HepG2 (cell line): ENCODE results near the gene RIPOR3. TPM values are rescaled to one million over a fixed set of nuclear protein-coding genes. Genes with fewer than 3 reads are reported as not detected.

ENCODE experiments used
- DNMT1 ChIP-seq: sonication (generic); formaldehyde crosslinking; IDR thresholded peaks from 2 replicates; pipeline ENCODE4 v1.5.1; 2020; ENCODE audit warnings: mild to moderate bottlenecking, missing genetic modification reagents
- EP300 ChIP-seq, 3 experiments: sonication (generic) in 1 of 3; formaldehyde crosslinking in 1 of 3; IDR thresholded peaks; 2 replicates each; pipeline versions ENCODE4 v1.5.1 to v1.6.1; 2011 to 2020; ENCODE audit warnings: low read depth in 2 of 3, low read length in 2 of 3, borderline replicate concordance in 1 of 3, improper control_type of control experiment in 1 of 3, mild to moderate bottlenecking in 1 of 3, missing genetic modification reagents in 1 of 3, moderate library complexity in 1 of 3
- SIN3A ChIP-seq: IDR thresholded peaks from 2 replicates; pipeline ENCODE4 v1.6.1; 2011; ENCODE audit warnings: low read depth, mild to moderate bottlenecking, control low read depth, low read length, borderline replicate concordance
- SOX6 ChIP-seq, 2 experiments: fragments of 450-650 bp in 1 of 2; sonication (generic) in 1 of 2; formaldehyde crosslinking in 1 of 2; IDR thresholded peaks; 2 replicates each; pipeline versions ENCODE4 v1.4.0 to v1.6.1; 2017 to 2020; ENCODE audit warnings: antibody characterized with exemption in 1 of 2, mild to moderate bottlenecking in 1 of 2, missing genetic modification reagents in 1 of 2
- TCF7 ChIP-seq: sonication (generic); IDR thresholded peaks from 2 replicates; pipeline ENCODE4 v1.6.1; 2016; ENCODE audit warnings: antibody characterized with exemption, low read depth
- ZFX ChIP-seq: sonication (generic); formaldehyde crosslinking; IDR thresholded peaks from 2 replicates; pipeline ENCODE4 v1.4.0; 2020; ENCODE audit warnings: mild to moderate bottlenecking, low read depth, missing genetic modification reagents, moderate library complexity
- ZNF121 ChIP-seq: sonication (generic); formaldehyde crosslinking; IDR thresholded peaks from 2 replicates; pipeline ENCODE4 v1.5.0; 2020; ENCODE audit warnings: mild to moderate bottlenecking, missing genetic modification reagents
- ZNF333 ChIP-seq: sonication (generic); formaldehyde crosslinking; IDR thresholded peaks from 2 replicates; pipeline ENCODE4 v1.4.0; 2020; ENCODE audit warnings: mild to moderate bottlenecking, missing genetic modification reagents, borderline replicate concordance
- ZNF562 ChIP-seq: sonication (generic); formaldehyde crosslinking; IDR thresholded peaks from 2 replicates; pipeline ENCODE4 v1.8.0; 2022; ENCODE audit warnings: missing genetic modification reagents, borderline replicate concordance
- ZNF564 ChIP-seq: sonication (generic); formaldehyde crosslinking; IDR thresholded peaks from 2 replicates; pipeline ENCODE4 v1.8.1; 2023; ENCODE audit warnings: mild to moderate bottlenecking, missing genetic modification reagents
- ZNF670 ChIP-seq: sonication (generic); formaldehyde crosslinking; IDR thresholded peaks from 2 replicates; pipeline ENCODE4 v1.8.0; 2022; ENCODE audit warnings: mild to moderate bottlenecking, missing genetic modification reagents, borderline replicate concordance
- polyA plus RNA-seq, 8 experiments: library from polyadenylated mRNA; depleted of rRNA in 3 of 8; stranded (reverse) in 7 of 8; unstranded in 1 of 8; fragments of >200 nt; fragmentation: Illumina TruSeq in 4 of 8; extraction: Trizol in 4 of 8; gene quantifications; 2 replicates each; pipeline versions ENCODE4 v1.2.1 to v1.2.3, GENCODE V29; 2011 to 2016; ENCODE audit warnings: low read depth in 4 of 8, missing spikeins in 1 of 8, mixed read lengths in 1 of 8; ENCODE audit not compliant: insufficient read depth in 1 of 8
- total RNA-seq, 5 experiments: library from RNA; depleted of rRNA; stranded (reverse); fragments of >200 nt; fragmentation: Illumina TruSeq; extraction: Trizol; gene quantifications; 2 replicates each; pipeline ENCODE4 v1.2.3, GENCODE V29; 2016; ENCODE audit warnings: low read depth in 1 of 5
- TF ChIP-seq, protein P1 (sequence below), 2 experiments: sonication (generic) in 1 of 2; formaldehyde crosslinking in 1 of 2; IDR thresholded peaks; 2 replicates each; pipeline versions ENCODE4 v1.6.1 to v1.9.0; 2014 to 2022; ENCODE audit warnings: antibody characterized with exemption in 1 of 2, borderline replicate concordance in 1 of 2, inconsistent platforms in 1 of 2, low read depth in 1 of 2, missing genetic modification reagents in 1 of 2
- TF ChIP-seq, protein P2 (sequence below): IDR thresholded peaks from 2 replicates; pipeline ENCODE4 v1.6.1; 2016
- TF ChIP-seq, protein P3 (sequence below): sonication (generic); formaldehyde crosslinking; IDR thresholded peaks from 2 replicates; pipeline ENCODE4 v1.5.0; 2020; ENCODE audit warnings: mild to moderate bottlenecking, missing genetic modification reagents
- TF ChIP-seq, protein P4 (sequence below): sonication (generic); formaldehyde crosslinking; IDR thresholded peaks from 2 replicates; pipeline ENCODE4 v1.4.0; 2020; ENCODE audit warnings: missing genetic modification reagents, low read depth, mild to moderate bottlenecking, borderline replicate concordance

RIPOR3 gene
- total and polyA plus RNA-seq, 2 of the 13 experiments (the other 11 are each of a cell fraction or from before 2014, with no cell fraction given): 0.18 TPM; not detected in 1

DNA sequence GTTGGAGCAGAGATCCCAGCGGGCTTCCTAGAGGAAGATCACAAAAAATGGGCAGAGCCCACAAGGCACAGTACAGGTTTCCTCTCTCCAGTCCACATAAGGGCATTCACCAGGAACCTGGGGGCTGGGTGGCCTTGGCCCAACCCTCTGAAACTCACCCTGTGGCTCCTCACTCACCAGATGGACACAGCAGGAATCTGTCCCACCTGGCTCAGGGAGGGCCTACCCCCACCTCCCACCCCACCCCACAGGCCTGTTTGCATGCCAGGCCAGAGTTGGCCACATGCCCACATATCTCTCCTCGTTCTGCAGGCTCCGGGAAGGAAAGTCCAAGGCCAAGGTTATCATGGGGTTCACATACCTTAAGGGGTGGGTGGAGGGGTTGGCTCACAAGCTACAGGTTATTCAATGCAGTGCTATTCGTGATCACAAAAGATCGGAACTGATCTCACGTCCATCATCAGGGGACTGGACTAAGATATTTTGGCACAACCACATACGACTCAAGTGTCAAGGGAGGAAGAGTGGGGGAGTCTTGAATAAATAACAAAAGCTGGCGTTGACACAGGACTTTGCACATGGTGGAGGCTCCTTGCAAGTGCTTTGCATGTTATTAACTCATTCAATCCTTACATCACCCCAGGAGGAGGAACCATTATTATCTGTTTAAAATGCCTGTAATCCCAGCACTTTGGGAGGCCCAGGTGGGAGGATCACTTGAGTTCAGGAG is 13.0 kb downstream of the RIPOR3 start (continued):
- TF ChIP-seq, protein P1, sequence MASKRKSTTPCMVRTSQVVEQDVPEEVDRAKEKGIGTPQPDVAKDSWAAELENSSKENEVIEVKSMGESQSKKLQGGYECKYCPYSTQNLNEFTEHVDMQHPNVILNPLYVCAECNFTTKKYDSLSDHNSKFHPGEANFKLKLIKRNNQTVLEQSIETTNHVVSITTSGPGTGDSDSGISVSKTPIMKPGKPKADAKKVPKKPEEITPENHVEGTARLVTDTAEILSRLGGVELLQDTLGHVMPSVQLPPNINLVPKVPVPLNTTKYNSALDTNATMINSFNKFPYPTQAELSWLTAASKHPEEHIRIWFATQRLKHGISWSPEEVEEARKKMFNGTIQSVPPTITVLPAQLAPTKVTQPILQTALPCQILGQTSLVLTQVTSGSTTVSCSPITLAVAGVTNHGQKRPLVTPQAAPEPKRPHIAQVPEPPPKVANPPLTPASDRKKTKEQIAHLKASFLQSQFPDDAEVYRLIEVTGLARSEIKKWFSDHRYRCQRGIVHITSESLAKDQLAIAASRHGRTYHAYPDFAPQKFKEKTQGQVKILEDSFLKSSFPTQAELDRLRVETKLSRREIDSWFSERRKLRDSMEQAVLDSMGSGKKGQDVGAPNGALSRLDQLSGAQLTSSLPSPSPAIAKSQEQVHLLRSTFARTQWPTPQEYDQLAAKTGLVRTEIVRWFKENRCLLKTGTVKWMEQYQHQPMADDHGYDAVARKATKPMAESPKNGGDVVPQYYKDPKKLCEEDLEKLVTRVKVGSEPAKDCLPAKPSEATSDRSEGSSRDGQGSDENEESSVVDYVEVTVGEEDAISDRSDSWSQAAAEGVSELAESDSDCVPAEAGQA (IDR thresholded peaks at IDR 0.05; ENCODE audit: low read depth): no peak
- TF ChIP-seq, protein P1 (CRISPR knock-in tag; IDR thresholded peaks at IDR 0.05; ENCODE audit: borderline replicate concordance): no peak
- TF ChIP-seq ZNF564 (CRISPR knock-in tag) (no peak), ZNF562 (CRISPR knock-in tag) (no peak), SIN3A (no peak), ZNF670 (CRISPR knock-in tag) (no peak), ZNF333 (CRISPR knock-in tag) (no peak), EP300 (IDR thresholded peaks at IDR 0.05; ENCODE audit: low read depth in 2 of 2, low read length in 2 of 2) (peak; percentile 61 to 77; a peak in 2 of 4 replicates), EP300 (CRISPR knock-in tag; IDR thresholded peaks at IDR 0.05; ENCODE audit: borderline replicate concordance) (peak; percentile 67; the same call in 1 of the 2 replicates), TCF7 (no peak), SOX6 (IDR thresholded peaks at IDR 0.05) (no peak), SOX6 (CRISPR knock-in tag; IDR thresholded peaks at IDR 0.05) (peak; percentile 43; the same call in 1 of the 2 replicates), DNMT1 (CRISPR knock-in tag) (no peak), ZFX (CRISPR knock-in tag) (peak; percentile 60; the same call in 1 of the 2 replicates), ZNF121 (CRISPR knock-in tag) (no peak)
- TF ChIP-seq, protein P2, sequence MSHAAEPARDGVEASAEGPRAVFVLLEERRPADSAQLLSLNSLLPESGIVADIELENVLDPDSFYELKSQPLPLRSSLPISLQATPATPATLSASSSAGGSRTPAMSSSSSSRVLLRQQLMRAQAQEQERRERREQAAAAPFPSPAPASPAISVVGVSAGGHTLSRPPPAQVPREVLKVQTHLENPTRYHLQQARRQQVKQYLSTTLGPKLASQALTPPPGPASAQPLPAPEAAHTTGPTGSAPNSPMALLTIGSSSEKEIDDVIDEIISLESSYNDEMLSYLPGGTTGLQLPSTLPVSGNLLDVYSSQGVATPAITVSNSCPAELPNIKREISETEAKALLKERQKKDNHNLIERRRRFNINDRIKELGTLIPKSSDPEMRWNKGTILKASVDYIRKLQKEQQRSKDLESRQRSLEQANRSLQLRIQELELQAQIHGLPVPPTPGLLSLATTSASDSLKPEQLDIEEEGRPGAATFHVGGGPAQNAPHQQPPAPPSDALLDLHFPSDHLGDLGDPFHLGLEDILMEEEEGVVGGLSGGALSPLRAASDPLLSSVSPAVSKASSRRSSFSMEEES (CRISPR knock-in tag): peak; percentile 53; the same call in 1 of the 2 replicates
- TF ChIP-seq, protein P3, sequence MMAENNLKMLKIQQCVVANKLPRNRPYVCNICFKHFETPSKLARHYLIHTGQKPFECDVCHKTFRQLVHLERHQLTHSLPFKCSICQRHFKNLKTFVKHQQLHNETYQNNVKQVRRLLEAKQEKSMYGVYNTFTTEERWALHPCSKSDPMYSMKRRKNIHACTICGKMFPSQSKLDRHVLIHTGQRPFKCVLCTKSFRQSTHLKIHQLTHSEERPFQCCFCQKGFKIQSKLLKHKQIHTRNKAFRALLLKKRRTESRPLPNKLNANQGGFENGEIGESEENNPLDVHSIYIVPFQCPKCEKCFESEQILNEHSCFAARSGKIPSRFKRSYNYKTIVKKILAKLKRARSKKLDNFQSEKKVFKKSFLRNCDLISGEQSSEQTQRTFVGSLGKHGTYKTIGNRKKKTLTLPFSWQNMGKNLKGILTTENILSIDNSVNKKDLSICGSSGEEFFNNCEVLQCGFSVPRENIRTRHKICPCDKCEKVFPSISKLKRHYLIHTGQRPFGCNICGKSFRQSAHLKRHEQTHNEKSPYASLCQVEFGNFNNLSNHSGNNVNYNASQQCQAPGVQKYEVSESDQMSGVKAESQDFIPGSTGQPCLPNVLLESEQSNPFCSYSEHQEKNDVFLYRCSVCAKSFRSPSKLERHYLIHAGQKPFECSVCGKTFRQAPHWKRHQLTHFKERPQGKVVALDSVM (CRISPR knock-in tag): peak; percentile 65
- TF ChIP-seq, protein P4, sequence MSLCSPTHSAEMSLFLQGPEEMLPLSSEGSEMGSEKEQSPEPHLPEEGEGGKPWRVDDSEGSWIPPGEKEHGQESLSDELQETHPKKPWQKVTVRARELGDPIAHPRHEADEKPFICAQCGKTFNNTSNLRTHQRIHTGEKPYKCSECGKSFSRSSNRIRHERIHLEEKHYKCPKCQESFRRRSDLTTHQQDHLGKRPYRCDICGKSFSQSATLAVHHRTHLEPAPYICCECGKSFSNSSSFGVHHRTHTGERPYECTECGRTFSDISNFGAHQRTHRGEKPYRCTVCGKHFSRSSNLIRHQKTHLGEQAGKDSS (CRISPR knock-in tag): no peak
